ENCODE data around the gene NXN. TPM values are rescaled to one million over a fixed set of nuclear protein-coding genes. Genes with fewer than 3 reads are reported as not detected.
"Not testable (repeated sequence)": the region's sequence is repeated elsewhere in the genome, so short reads cannot be mapped to it uniquely, and the experiment has no call there.

Gene NXN
- total RNA-seq, 2 donors from 2014 or later, result 124 to 201 TPM

DNA sequence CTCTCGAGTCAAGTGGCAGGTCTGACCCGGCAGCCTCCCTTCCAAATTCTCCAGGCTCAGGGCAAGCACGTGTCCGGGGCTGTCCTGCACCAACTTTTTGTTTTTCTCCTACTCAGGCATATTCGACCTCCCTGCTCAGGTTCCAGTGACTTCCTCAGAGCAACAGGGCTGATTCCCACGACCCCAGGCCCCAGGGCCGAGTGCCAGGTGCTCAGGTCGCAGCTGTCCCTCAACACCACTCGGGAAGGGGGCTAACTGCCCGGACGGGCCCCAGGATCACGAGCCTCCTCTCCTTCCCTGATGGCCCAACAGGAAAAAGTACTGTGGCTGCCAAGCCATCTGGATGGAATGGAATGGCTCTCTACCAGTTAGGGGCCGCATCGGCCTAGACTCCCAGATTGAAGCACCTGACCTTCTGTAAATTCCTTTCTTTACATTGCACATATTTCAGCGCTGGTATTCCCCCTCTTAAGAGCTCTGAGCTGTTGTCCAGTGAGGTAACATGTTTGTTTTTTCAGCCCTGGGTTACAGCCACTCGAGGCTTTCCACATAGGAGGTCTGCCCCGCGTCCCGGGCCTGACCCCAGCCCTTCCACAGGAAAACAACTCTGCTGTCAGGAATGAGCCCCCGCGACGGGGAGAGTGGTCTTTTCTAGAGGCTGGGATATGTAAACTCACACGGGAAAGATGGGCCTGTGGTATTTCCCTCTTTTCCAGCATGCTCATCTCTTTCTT, 25.0 kb downstream of the NXN start:
- Mint-ChIP-seq H3K4me1 (peaks cover 22% of the 10 kb centered on the region), H3K36me3 (ENCODE audit: low read depth) (peaks cover 44% of the 10 kb centered on the region), H3K9me3 (no peaks in the 10 kb centered on the region), H3K27ac (peak overlapping the region; percentile 88), H3K4me3 (no peak overlapping the region), H3K27me3 (ENCODE audit: insufficient read depth) (no peaks in the 10 kb centered on the region)
- peak; percentile 74 for DNase-seq
- Histone ChIP-seq H3K27ac (ENCODE audit: low read depth, low read length) (peak overlapping the region; percentile 70), H3K9me3 (ENCODE audit: control insufficient read depth, low read length) (no peaks in the 10 kb centered on the region), H3K27me3 (ENCODE audit: control insufficient read depth, insufficient read depth, low read length, poor library complexity, severe bottlenecking) (no peaks in the 10 kb centered on the region), H3K4me3 (ENCODE audit: low read length) (no peak overlapping the region), H3K9ac (ENCODE audit: extremely low read depth, low read length, poor library complexity, severe bottlenecking) (no peak overlapping the region), H3K4me1 (ENCODE audit: control insufficient read depth, insufficient read depth, low read length) (peaks cover 9% of the 10 kb centered on the region), H3K36me3 (ENCODE audit: control insufficient read depth, insufficient read depth, low read length) (peaks cover 47% of the 10 kb centered on the region)
- WGBS, 2 experiments (ENCODE audit: insufficient coverage in 1 of 2, insufficient read length in 1 of 2), result 88 to 91% methylated on average over 19 to 23 of the region's 23 CpGs
- TF ChIP-seq, protein P1, sequence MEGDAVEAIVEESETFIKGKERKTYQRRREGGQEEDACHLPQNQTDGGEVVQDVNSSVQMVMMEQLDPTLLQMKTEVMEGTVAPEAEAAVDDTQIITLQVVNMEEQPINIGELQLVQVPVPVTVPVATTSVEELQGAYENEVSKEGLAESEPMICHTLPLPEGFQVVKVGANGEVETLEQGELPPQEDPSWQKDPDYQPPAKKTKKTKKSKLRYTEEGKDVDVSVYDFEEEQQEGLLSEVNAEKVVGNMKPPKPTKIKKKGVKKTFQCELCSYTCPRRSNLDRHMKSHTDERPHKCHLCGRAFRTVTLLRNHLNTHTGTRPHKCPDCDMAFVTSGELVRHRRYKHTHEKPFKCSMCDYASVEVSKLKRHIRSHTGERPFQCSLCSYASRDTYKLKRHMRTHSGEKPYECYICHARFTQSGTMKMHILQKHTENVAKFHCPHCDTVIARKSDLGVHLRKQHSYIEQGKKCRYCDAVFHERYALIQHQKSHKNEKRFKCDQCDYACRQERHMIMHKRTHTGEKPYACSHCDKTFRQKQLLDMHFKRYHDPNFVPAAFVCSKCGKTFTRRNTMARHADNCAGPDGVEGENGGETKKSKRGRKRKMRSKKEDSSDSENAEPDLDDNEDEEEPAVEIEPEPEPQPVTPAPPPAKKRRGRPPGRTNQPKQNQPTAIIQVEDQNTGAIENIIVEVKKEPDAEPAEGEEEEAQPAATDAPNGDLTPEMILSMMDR (conservative IDR thresholded peaks at IDR 0.05), result no peak

DNA sequence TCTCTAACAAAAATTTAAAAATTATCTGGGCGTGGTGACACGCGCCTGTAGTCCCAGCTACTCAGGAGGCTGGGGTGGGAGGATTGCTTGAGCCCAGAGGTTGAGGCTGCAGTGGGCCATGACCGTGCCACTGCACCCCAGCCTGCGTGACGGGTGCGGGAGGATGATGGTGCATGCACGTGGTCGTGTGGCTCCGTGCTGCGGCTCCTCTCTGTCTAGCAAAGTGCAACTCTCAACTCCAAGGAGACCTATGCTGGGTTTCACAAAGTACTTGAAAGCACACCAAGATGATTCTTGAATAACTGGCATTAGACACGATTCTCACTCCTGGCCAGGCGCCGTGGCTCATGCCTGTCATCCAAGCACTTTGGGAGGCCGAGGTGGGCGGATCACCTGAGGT, 25.8 kb downstream of the NXN start:
- H3K27me3 ChIP-seq (ENCODE audit: control insufficient read depth, insufficient read depth, low read length, poor library complexity, severe bottlenecking), result no peaks in the 10 kb centered on the region
- peaks cover 9% of the 10 kb centered on the region for H3K4me1 ChIP-seq (ENCODE audit: control insufficient read depth, insufficient read depth, low read length)
- Mint-ChIP-seq H3K4me1 (peaks cover 22% of the 10 kb centered on the region), H3K4me3 (no peak overlapping the region), H3K27me3 (ENCODE audit: insufficient read depth) (no peaks in the 10 kb centered on the region), H3K27ac (peak overlapping the region; percentile 88), H3K9me3 (no peaks in the 10 kb centered on the region), H3K36me3 (ENCODE audit: low read depth) (peaks cover 37% of the 10 kb centered on the region)
- no peaks in the 10 kb centered on the region for H3K9me3 ChIP-seq (ENCODE audit: control insufficient read depth, low read length)
- TF ChIP-seq, protein P1 (conservative IDR thresholded peaks at IDR 0.05), result no peak
- no peak overlapping the region for H3K27ac ChIP-seq (ENCODE audit: low read depth, low read length)
- no peak overlapping the region for H3K9ac ChIP-seq (ENCODE audit: extremely low read depth, low read length, poor library complexity, severe bottlenecking)
- no peak overlapping the region for H3K4me3 ChIP-seq (ENCODE audit: low read length)
- peaks cover 39% of the 10 kb centered on the region for H3K36me3 ChIP-seq (ENCODE audit: control insufficient read depth, insufficient read depth, low read length)
- peak; percentile 47 for DNase-seq
- WGBS, 2 experiments (ENCODE audit: insufficient coverage in 1 of 2, insufficient read length in 1 of 2), result 93 to 97% methylated on average over 15 to 16 of the region's 16 CpGs

DNA sequence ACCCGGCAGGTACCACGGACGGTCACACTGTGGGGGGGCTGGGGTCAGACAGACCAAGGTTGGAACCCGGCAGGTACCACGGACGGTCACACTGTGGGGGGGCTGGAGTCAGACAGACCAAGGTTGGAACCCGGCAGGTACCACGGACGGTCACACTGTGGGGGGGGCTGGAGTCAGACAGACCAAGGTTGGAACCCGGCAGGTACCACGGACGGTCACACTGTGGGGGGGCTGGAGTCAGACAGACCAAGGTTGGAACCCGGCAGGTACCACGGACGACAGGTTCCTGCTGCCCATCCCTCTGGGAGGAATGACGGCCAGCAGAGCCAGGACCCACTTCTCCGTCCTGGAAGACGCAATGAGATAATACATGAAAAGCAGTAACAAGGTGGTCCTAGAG, 27.0 kb downstream of the NXN start:
- not testable (repeated sequence) for H3K9me3 ChIP-seq (ENCODE audit: control insufficient read depth, low read length); H3K4me1 ChIP-seq (ENCODE audit: control insufficient read depth, insufficient read depth, low read length); H3K27ac ChIP-seq (ENCODE audit: low read depth, low read length); H3K4me3 ChIP-seq (ENCODE audit: low read length); H3K27me3 Mint-ChIP-seq (ENCODE audit: insufficient read depth); H3K4me3 Mint-ChIP-seq; H3K9ac ChIP-seq (ENCODE audit: extremely low read depth, low read length, poor library complexity, severe bottlenecking); H3K9me3 Mint-ChIP-seq; H3K27me3 ChIP-seq (ENCODE audit: control insufficient read depth, insufficient read depth, low read length, poor library complexity, severe bottlenecking)
- 92 to 100% methylated on average over 6 to 11 of the region's 18 CpGs for WGBS, 2 experiments (ENCODE audit: insufficient coverage in 1 of 2, insufficient read length in 1 of 2)
- peaks cover 16% of the 10 kb centered on the region for H3K4me1 Mint-ChIP-seq
- peaks cover 34% of the 10 kb centered on the region for H3K36me3 ChIP-seq (ENCODE audit: control insufficient read depth, insufficient read depth, low read length)
- peak overlapping the region; percentile 88 for H3K27ac Mint-ChIP-seq
- peaks cover 29% of the 10 kb centered on the region for H3K36me3 Mint-ChIP-seq (ENCODE audit: low read depth)
- DNase-seq, result peak; percentile 60
